HepG2 (cell line): ENCODE results near the gene MCMBP. TPM values are rescaled to one million over a fixed set of nuclear protein-coding genes. Genes with fewer than 3 reads are reported as not detected.

Experiments used
- ATAC-seq: fragments of 200-7000 bp; cut with Tn5 transposase; 3 replicates; pipeline ENCODE4 v1.9.1; 2020; ENCODE audit warnings: mild to moderate bottlenecking, moderate library complexity
- BruUV-seq: library from RNA; stranded (reverse); fragments of 400-500 nt; replicated peaks from 2 replicates; lab custom pipeline; 2021; lab: Mats Ljungman, UMichigan
- CTCF ChIA-PET: fragments of 300-600 bp; formaldehyde crosslinking; extraction: SDS; loops from one replicate; lab custom pipeline; 2021; ENCODE audit warnings: low total read pairs, inconsistent platforms, low intra/inter-chr PET ratio; lab: Yijun Ruan, JAX
- POLR2A ChIA-PET: fragments of 350-600 bp; sonication (Branson Sonifier 250); formaldehyde crosslinking; loops from one replicate; lab custom pipeline; 2020; ENCODE audit warnings: antibody characterized with exemption, inconsistent platforms; lab: Yijun Ruan, JAX
- DNase-seq: peaks from one replicate; pipeline ENCODE4 v3.0.0-alpha.2; 2015; ENCODE audit warnings: low spot score
- FAIRE-seq: peaks from 3 replicates; lab custom pipeline; 2011; peaks lifted over from hg19 to GRCh38; lab: Jason Lieb, UNC
- H2AFZ ChIP-seq: one replicate; pipeline ENCODE4 v1.6.1; 2011; ENCODE audit warnings: low read length, inconsistent platforms
- H3K27ac ChIP-seq: fragments of 300-600 bp; 3 replicates; pipeline ENCODE4 v1.8.0; 2011; ENCODE audit warnings: mixed run types, mild to moderate bottlenecking, mixed read lengths, low read length, inconsistent platforms; ENCODE audit not compliant: insufficient read depth; ENCODE audit errors: extremely low read length
- H3K27me3 ChIP-seq, 2 experiments: fragments of 200-600 bp in 1 of 2; 2 replicates in 1 of 2; 3 replicates in 1 of 2; pipeline versions ENCODE4 v1.6.0 to v1.8.0; 2011; ENCODE audit warnings: low read length in 2 of 2, mild to moderate bottlenecking in 2 of 2, moderate library complexity in 2 of 2, inconsistent platforms in 1 of 2; ENCODE audit not compliant: insufficient read depth in 2 of 2, control insufficient read depth in 1 of 2
- H3K36me3 ChIP-seq, 2 experiments: fragments of 200-600 bp in 1 of 2; replicated peaks in 1 of 2; 2 replicates in 1 of 2; 3 replicates in 1 of 2; pipeline versions ENCODE4 v1.5.1 to v1.8.0; 2011; ENCODE audit warnings: low read length in 2 of 2, inconsistent platforms in 1 of 2; ENCODE audit not compliant: insufficient read depth in 2 of 2, control insufficient read depth in 1 of 2
- H3K4me1 ChIP-seq: 2 replicates; pipeline ENCODE4 v1.5.1; 2012; ENCODE audit warnings: low read length, inconsistent platforms; ENCODE audit not compliant: insufficient read depth
- H3K4me2 ChIP-seq: 2 replicates; pipeline ENCODE4 v1.6.0; 2011; ENCODE audit warnings: low read depth, low read length, inconsistent platforms
- H3K4me3 ChIP-seq, 3 experiments: fragments of 200-600 bp in 1 of 3; sonication (generic), shearing (Covaris generic) in 1 of 3; replicated peaks in 1 of 3; 2 replicates each; pipeline ENCODE4 v1.5.1; 2011 to 2016; ENCODE audit warnings: low read length in 3 of 3, inconsistent platforms in 2 of 3, low read depth in 2 of 3, mild to moderate bottlenecking in 2 of 3, control low read depth in 1 of 3, mixed read lengths in 1 of 3; ENCODE audit not compliant: insufficient read depth in 1 of 3
- H3K79me2 ChIP-seq: one replicate; pipeline ENCODE4 v1.6.1; 2011; ENCODE audit warnings: low read length, inconsistent platforms; ENCODE audit not compliant: insufficient read depth
- H3K9ac ChIP-seq: 2 replicates; pipeline ENCODE4 v1.6.0; 2011; ENCODE audit warnings: mild to moderate bottlenecking, low read depth, low read length, inconsistent platforms; ENCODE audit not compliant: insufficient read depth
- H3K9me3 ChIP-seq: 2 replicates; pipeline ENCODE4 v1.5.1; 2012; ENCODE audit warnings: mild to moderate bottlenecking, low read length
- H4K20me1 ChIP-seq: 2 replicates; pipeline ENCODE4 v1.6.0; 2011; ENCODE audit warnings: inconsistent platforms, mild to moderate bottlenecking, low read length, moderate library complexity; ENCODE audit not compliant: insufficient read depth
- CCAR2 ChIP-seq: fragments of 200-400 bp; formaldehyde crosslinking; optimal IDR thresholded peaks from 2 replicates; pipeline ENCODE3; 2018; ENCODE audit warnings: low read depth, mild to moderate bottlenecking, low read length, moderate library complexity
- MBNL3 ChIP-seq: fragments of 250-450 bp; sonication (Bioruptor Pico); conservative IDR thresholded peaks from 2 replicates; pipeline ENCODE4 v1.8.0; 2022; ENCODE audit warnings: mild to moderate bottlenecking, inconsistent platforms
- MEIS1 ChIP-seq: sonication (generic); formaldehyde crosslinking; IDR thresholded peaks from 2 replicates; pipeline ENCODE4 v1.9.0; 2021; ENCODE audit warnings: mild to moderate bottlenecking, missing genetic modification reagents, moderate library complexity, borderline replicate concordance
- MTA1 ChIP-seq: sonication (generic); formaldehyde crosslinking; IDR thresholded peaks from 2 replicates; pipeline ENCODE4 v1.4.0; 2020; ENCODE audit warnings: missing genetic modification reagents, mild to moderate bottlenecking, borderline replicate concordance
- MXD1 ChIP-seq: sonication (generic); formaldehyde crosslinking; IDR thresholded peaks from 2 replicates; pipeline ENCODE4 v1.4.0; 2020; ENCODE audit warnings: mild to moderate bottlenecking, missing genetic modification reagents
- RFXANK ChIP-seq: IDR thresholded peaks from 2 replicates; pipeline ENCODE4 v1.6.1; 2016
- TARDBP ChIP-seq: sonication (generic); formaldehyde crosslinking; IDR thresholded peaks from 2 replicates; pipeline ENCODE4 v1.8.0; 2022; ENCODE audit warnings: mild to moderate bottlenecking, missing genetic modification reagents
- TBP ChIP-seq: sonication (generic); formaldehyde crosslinking; IDR thresholded peaks from 2 replicates; pipeline ENCODE4 v1.5.0; 2020; ENCODE audit warnings: missing genetic modification reagents
- THRA ChIP-seq: sonication (generic); formaldehyde crosslinking; IDR thresholded peaks from 2 replicates; pipeline ENCODE4 v1.4.0; 2020; ENCODE audit warnings: missing genetic modification reagents, borderline replicate concordance
- YEATS2 ChIP-seq: sonication (generic); formaldehyde crosslinking; IDR thresholded peaks from 2 replicates; pipeline ENCODE4 v1.4.0; 2020; ENCODE audit warnings: missing genetic modification reagents, borderline replicate concordance
- ZBTB1 ChIP-seq: sonication (generic); formaldehyde crosslinking; IDR thresholded peaks from 2 replicates; pipeline ENCODE4 v1.4.0; 2020; ENCODE audit warnings: missing genetic modification reagents, borderline replicate concordance
- ZKSCAN8 ChIP-seq: IDR thresholded peaks from 2 replicates; pipeline ENCODE4 v1.6.1; 2016; ENCODE audit warnings: borderline replicate concordance, missing genetic modification reagents, missing compliant biosample characterization
- ZNF33A ChIP-seq: sonication (generic); formaldehyde crosslinking; IDR thresholded peaks from 2 replicates; pipeline ENCODE4 v1.5.1; 2020; ENCODE audit warnings: missing genetic modification reagents, mild to moderate bottlenecking, moderate library complexity, borderline replicate concordance
- ZNF567 ChIP-seq: sonication (generic); formaldehyde crosslinking; IDR thresholded peaks from 2 replicates; pipeline ENCODE4 v1.8.1; 2023; ENCODE audit warnings: mild to moderate bottlenecking, missing genetic modification reagents, borderline replicate concordance
- ZNF800 ChIP-seq: sonication (generic); formaldehyde crosslinking; IDR thresholded peaks from 2 replicates; pipeline ENCODE4 v1.4.0; 2020; ENCODE audit warnings: missing genetic modification reagents
- ZNF816 ChIP-seq: sonication (generic); formaldehyde crosslinking; IDR thresholded peaks from 2 replicates; pipeline ENCODE4 v1.8.0; 2022; ENCODE audit warnings: missing genetic modification reagents, mild to moderate bottlenecking, borderline replicate concordance
- in situ Hi-C: cut with HindIII; loops from 2 replicates; pipeline ENCODE4 v1.10.0; 2017; ENCODE audit warnings: low pct_unique_long_range_greater_than_20kb; ENCODE audit not compliant: extremely low pct_ligation_motif_present
- intact Hi-C: fragments of 100-400 bp; cut with micrococcal nuclease; formaldehyde crosslinking; loops from one replicate; pipeline ENCODE4 v1.10.0; 2022; ENCODE audit not compliant: unreplicated experiment
- polyA plus RNA-seq, 8 experiments: library from polyadenylated mRNA; depleted of rRNA in 3 of 8; stranded (reverse) in 7 of 8; unstranded in 1 of 8; fragments of >200 nt; fragmentation: Illumina TruSeq in 4 of 8; extraction: Trizol in 4 of 8; gene quantifications; 2 replicates each; pipeline versions ENCODE4 v1.2.1 to v1.2.3, GENCODE V29; 2011 to 2016; ENCODE audit warnings: low read depth in 4 of 8, missing spikeins in 1 of 8, mixed read lengths in 1 of 8; ENCODE audit not compliant: insufficient read depth in 1 of 8
- total RNA-seq, 5 experiments: library from RNA; depleted of rRNA; stranded (reverse); fragments of >200 nt; fragmentation: Illumina TruSeq; extraction: Trizol; gene quantifications; 2 replicates each; pipeline ENCODE4 v1.2.3, GENCODE V29; 2016; ENCODE audit warnings: low read depth in 1 of 5

MCMBP gene
- total and polyA plus RNA-seq, 2 of the 13 experiments (the other 11 are each of a cell fraction or from before 2014, with no cell fraction given) = 35.7 to 62.4 TPM

- TF ChIP-seq MTA1 (CRISPR knock-in tag) = no peak
- TF ChIP-seq ZBTB1 (CRISPR knock-in tag) = no peak
These were observed 57.0 kb downstream of the MCMBP start (continued) for GRCh38 chr10:119815671-119816070.

- H3K4me2 ChIP-seq = no peak overlapping the region
- no peaks in the 10 kb centered on the region for H3K4me1 ChIP-seq
- no peak for ATAC-seq
- H2AFZ ChIP-seq = no peak overlapping the region
- no peak overlapping the region for H3K27ac ChIP-seq
- BruUV-seq = no TSS peak
- no peak overlapping the region for H3K9ac ChIP-seq
- intact Hi-C loops (no loop called here), in situ Hi-C loops (no loop called here)
- no peaks in the 10 kb centered on the region for H4K20me1 ChIP-seq
- DNase-seq = no peak
- TF ChIP-seq CCAR2 (no peak), TARDBP (CRISPR knock-in tag) (no peak), ZNF800 (CRISPR knock-in tag) (no peak), ZBTB1 (CRISPR knock-in tag) (no peak), YEATS2 (CRISPR knock-in tag) (no peak), MBNL3 (CRISPR knock-in tag) (no peak), TBP (no peak), MXD1 (CRISPR knock-in tag) (no peak), ZKSCAN8 (CRISPR knock-in tag) (no peak), THRA (no peak), ZNF33A (CRISPR knock-in tag) (no peak), ZNF567 (CRISPR knock-in tag) (no peak), MEIS1 (CRISPR knock-in tag) (no peak), ZNF816 (CRISPR knock-in tag) (no peak), RFXANK (CRISPR knock-in tag) (no peak)
- no peaks in the 10 kb centered on the region for H3K9me3 ChIP-seq
- ChIA-PET POLR2A (no interaction called here), CTCF (no interaction called here)
- H3K4me3 ChIP-seq = no peak overlapping the region
- H3K27me3 ChIP-seq = no peaks in the 10 kb centered on the region
- no peaks in the 10 kb centered on the region for H3K79me2 ChIP-seq
- H3K36me3 ChIP-seq = peaks cover 5 to 23% of the 10 kb centered on the region in 2 experiments; a peak in 4 of 5 replicates
- FAIRE-seq = no peak
These were observed 60.0 kb downstream of the MCMBP start for GRCh38 chr10:119812684-119813083.
